ENCODE data around the gene FAM162B. TPM values are rescaled to one million over a fixed set of nuclear protein-coding genes. Genes with fewer than 3 reads are reported as not detected.

Gene FAM162B
- total RNA-seq, 2 donors from 2014 or later = not detected

Other genes with a start within 250 kb of the FAM162B start
- gene TRAPPC3L, start 220.0 kb downstream of the FAM162B start, total RNA-seq = not detected
- not detected for gene CALHM4, start 212.0 kb downstream of the FAM162B start, total RNA-seq
- 10 to 100 TPM; 24.4 to 44.6 TPM for gene RWDD1, start 194.2 kb downstream of the FAM162B start, total RNA-seq
- gene RSPH4A, start 149.2 kb downstream of the FAM162B start, total RNA-seq = under 1 TPM in 1 of 2 donors, not detected in 1; 0.28 TPM
- gene ZUP1, start 97.0 kb downstream of the FAM162B start, total RNA-seq = 10 to 100 TPM; 16.3 to 21.6 TPM
- gene KPNA5, start 84.5 kb downstream of the FAM162B start, total RNA-seq = 1 to 10 TPM; 7.9 to 8.7 TPM
- gene GPRC6A, start 63.4 kb upstream of the FAM162B start, total RNA-seq = not detected
- gene RFX6, start 111.5 kb upstream of the FAM162B start, total RNA-seq = not detected

Data from activated T-helper 17 cell treated with anti-CD3 and anti-CD28 coated beads, Interleukin-2, amount 50 U/mL, for 72 hours (primary cell).